Measurements from ENCODE around the gene OPCML.

The OPCML gene

DNA sequence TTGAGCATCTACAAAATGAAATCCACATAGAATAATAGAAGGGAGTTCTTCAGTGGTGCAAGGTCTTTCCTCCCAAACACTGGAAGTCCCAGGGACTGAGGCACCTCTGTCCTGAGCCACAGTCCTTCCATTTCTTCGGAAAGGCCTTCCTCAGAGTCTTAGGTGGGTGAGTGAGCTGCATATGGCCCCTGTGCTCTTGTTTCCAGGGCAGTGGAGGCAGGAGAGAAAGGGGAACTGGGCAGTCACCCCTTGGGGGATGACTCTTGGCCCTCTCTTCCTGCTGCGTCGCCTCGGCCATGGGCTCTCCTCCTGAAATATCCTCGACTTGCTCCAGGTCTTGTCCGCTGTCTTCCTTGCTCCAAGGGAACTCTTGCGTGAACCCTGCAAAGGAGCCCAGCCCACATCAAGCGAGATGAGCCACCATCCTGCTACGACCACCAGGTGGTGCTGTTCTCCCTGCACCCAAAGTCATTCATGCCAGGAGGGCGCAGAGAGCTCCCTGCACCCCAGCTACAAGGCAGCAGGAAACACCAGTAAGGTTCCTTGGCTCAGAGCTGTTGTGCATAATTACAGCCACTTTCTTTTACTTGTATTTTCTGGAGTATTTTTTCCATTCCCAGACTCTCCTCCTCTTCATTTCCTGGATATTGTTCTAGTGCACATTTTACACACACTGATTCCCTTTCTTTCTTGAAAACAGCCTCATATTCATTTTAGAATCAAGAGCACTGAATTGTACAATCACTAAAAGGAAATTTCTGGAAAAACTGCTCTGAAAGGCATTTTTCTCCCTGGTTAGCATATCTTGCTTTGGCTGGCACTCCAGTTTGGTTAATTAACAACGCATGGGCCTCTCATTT, 397.8 kb downstream of the OPCML start:
- no peak overlapping the region for H3K4me3 ChIP-seq (ENCODE audit: control insufficient read depth, low read depth, low read length)
- TF ChIP-seq, protein P1, sequence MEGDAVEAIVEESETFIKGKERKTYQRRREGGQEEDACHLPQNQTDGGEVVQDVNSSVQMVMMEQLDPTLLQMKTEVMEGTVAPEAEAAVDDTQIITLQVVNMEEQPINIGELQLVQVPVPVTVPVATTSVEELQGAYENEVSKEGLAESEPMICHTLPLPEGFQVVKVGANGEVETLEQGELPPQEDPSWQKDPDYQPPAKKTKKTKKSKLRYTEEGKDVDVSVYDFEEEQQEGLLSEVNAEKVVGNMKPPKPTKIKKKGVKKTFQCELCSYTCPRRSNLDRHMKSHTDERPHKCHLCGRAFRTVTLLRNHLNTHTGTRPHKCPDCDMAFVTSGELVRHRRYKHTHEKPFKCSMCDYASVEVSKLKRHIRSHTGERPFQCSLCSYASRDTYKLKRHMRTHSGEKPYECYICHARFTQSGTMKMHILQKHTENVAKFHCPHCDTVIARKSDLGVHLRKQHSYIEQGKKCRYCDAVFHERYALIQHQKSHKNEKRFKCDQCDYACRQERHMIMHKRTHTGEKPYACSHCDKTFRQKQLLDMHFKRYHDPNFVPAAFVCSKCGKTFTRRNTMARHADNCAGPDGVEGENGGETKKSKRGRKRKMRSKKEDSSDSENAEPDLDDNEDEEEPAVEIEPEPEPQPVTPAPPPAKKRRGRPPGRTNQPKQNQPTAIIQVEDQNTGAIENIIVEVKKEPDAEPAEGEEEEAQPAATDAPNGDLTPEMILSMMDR (IDR thresholded peaks at IDR 0.05; ENCODE audit: control insufficient read depth, insufficient read depth, low read depth, low read length, missing control alignments): peak; percentile 57
- no peak for DNase-seq (ENCODE audit: low read depth)

- H3K4me3 ChIP-seq (ENCODE audit: control insufficient read depth, low read depth, low read length): no peak overlapping the region
- TF ChIP-seq, protein P1 (IDR thresholded peaks at IDR 0.05; ENCODE audit: control insufficient read depth, insufficient read depth, low read depth, low read length, missing control alignments): no peak
- no peak for DNase-seq (ENCODE audit: low read depth)
Observed at GRCh38 chr11:133133606-133134005, 398.7 kb downstream of the OPCML start.

GRCh38 chr11:133133050-133133449, 399.3 kb downstream of the OPCML start:
- DNase-seq (ENCODE audit: low read depth): no peak
- TF ChIP-seq, protein P1 (IDR thresholded peaks at IDR 0.05; ENCODE audit: control insufficient read depth, insufficient read depth, low read depth, low read length, missing control alignments): no peak

GRCh38 chr11:133127741-133128140, 404.6 kb downstream of the OPCML start:
- H3K4me3 ChIP-seq (ENCODE audit: control insufficient read depth, low read depth, low read length): no peak overlapping the region
- TF ChIP-seq, protein P1 (IDR thresholded peaks at IDR 0.05; ENCODE audit: control insufficient read depth, insufficient read depth, low read depth, low read length, missing control alignments): no peak
- no peak for DNase-seq (ENCODE audit: low read depth)

More at GRCh38 chr11:133133050-133133449, 399.3 kb downstream of the OPCML start:
- H3K4me3 ChIP-seq (ENCODE audit: control insufficient read depth, low read depth, low read length): no peak overlapping the region

DNA sequence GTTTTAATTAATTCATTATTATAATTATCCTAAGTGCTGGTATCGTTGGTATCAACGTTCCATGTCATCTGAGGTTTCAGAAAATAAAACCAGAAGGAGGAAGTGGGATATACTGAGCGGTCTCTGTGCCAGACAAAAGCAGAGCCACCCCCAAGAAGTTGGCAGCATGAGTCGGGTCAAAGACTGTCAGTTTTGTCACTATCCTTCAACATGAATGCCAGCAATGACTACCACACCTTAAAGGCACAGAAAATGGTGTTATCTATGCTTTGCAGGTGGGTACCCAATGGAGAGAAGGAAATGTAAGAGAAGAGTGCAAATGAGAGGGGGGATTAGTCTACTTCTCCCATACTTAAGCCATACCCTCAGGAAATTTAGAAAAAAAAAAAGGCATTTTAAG, 408.5 kb downstream of the OPCML start:
- no peak for DNase-seq (ENCODE audit: low read depth)
- H3K4me3 ChIP-seq (ENCODE audit: control insufficient read depth, low read depth, low read length): no peak overlapping the region

GRCh38 chr11:133123366-133123765, 408.9 kb downstream of the OPCML start:
- TF ChIP-seq, protein P1 (IDR thresholded peaks at IDR 0.05; ENCODE audit: control insufficient read depth, insufficient read depth, low read depth, low read length, missing control alignments): no peak
- no peak for DNase-seq (ENCODE audit: low read depth)

More for the DNA sequence above, 408.5 kb downstream of the OPCML start:
- TF ChIP-seq, protein P1 (IDR thresholded peaks at IDR 0.05; ENCODE audit: control insufficient read depth, insufficient read depth, low read depth, low read length, missing control alignments): no peak

More at GRCh38 chr11:133123366-133123765, 408.9 kb downstream of the OPCML start:
- no peak overlapping the region for H3K4me3 ChIP-seq (ENCODE audit: control insufficient read depth, low read depth, low read length)

Measured in AG09309 (cell line).